Colonic mucosa (tissue), 4 donors: ENCODE results near the gene CELA1. TPM values are rescaled to one million over a fixed set of nuclear protein-coding genes. Genes with fewer than 3 reads are reported as not detected.
"Not testable (repeated sequence)": the region's sequence is repeated elsewhere in the genome, so short reads cannot be mapped to it uniquely, and the experiment has no call there.

Experiments used
- DNase-seq: peaks from one replicate; pipeline ENCODE4 v3.0.0-alpha.2; 2020
- H3K27ac ChIP-seq: fragments of 200-600 bp; one replicate; pipeline ENCODE4 v1.8.0; 2021
- H3K27me3 ChIP-seq: fragments of 200-600 bp; one replicate; pipeline ENCODE4 v1.8.0; 2021
- H3K36me3 ChIP-seq: fragments of 200-600 bp; one replicate; pipeline ENCODE4 v1.8.0; 2021
- H3K4me1 ChIP-seq: fragments of 200-600 bp; one replicate; pipeline ENCODE4 v1.8.0; 2021; ENCODE audit warnings: mild to moderate bottlenecking
- H3K4me3 ChIP-seq: fragments of 200-600 bp; one replicate; pipeline ENCODE4 v1.8.0; 2021
- H3K9ac ChIP-seq, 2 donors: one replicate each; pipeline ENCODE4 v1.7.0; 2013; ENCODE audit warnings: control low read depth in 2 of 2, low read depth in 2 of 2, low read length in 2 of 2
- H3K9me3 ChIP-seq: fragments of 200-600 bp; one replicate; pipeline ENCODE4 v1.8.0; 2021
- CTCF ChIP-seq: fragments of 200-600 bp; IDR thresholded peaks from one replicate; pipeline ENCODE4 v1.8.0; 2022; ENCODE audit warnings: antibody characterized with exemption, mild to moderate bottlenecking
- intact Hi-C: fragments of 100-400 bp; cut with DNase I; formaldehyde crosslinking; loops from one replicate; pipeline ENCODE4 v1.14.1; 2022
- total RNA-seq, 2 donors: library from RNA; stranded (reverse); fragmentation: NEBNext Ultra II Directional in 1 of 2; extraction: Animal tissue kit (Norgen Biotek cat#: 25700) in 1 of 2; gene quantifications; one replicate each; pipeline ENCODE4 v1.2.1, GENCODE V29; 2021
- donor health status: healthy.
- donor health status: DM: no; HTN: no; CAD: no.
- donor health status: DM: no; HTN: no; CAD: no.

Gene CELA1
- total RNA-seq, 2 donors from 2014 or later = not detected

DNA sequence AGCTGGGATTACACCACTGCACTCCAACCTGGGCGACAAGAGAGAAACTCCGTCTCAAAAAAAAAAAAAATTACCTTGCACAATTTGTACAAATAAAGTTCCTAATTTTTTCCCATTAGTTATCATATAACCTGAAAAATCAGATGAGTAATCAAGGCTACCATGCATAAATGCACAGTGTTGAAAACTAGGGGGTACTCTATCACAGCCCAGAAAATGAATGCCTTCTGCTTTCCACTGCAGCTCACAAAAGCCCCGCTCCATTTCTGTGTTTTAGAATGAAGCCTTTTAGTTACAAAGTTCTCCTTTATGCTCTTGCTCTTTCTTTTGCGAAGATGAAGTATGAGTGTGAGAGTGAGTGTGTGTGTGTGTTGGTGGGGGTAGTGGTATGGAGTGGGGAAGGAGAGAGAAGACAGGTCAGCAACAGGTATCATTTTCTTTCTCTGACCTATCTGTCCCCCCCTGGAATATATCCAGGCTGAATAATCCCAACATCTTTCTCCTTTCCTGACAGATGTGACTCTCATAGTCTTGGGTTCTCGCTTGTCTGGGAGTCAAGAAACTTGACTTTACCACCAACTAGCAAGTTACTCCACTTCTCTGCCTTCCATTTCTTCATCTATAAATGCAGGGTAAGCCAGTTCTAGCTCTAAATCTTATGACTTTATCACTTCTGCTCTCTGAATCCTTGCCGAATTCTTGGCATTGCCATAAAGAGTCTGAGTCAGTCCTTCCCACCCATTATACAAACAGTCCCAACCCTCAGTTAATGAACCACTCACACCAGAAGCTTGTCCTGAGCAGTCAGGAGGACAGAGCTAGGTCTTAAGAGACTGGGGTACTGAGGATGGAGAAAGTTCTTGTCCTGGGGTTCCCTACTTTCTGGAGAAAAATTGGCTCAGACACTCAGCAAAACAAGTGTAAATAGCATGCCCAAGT, 38.6 kb downstream of the CELA1 start:
- H3K4me3 ChIP-seq = no peak overlapping the region
- H3K9me3 ChIP-seq = no peaks in the 10 kb centered on the region
- no peaks in the 10 kb centered on the region for H3K27me3 ChIP-seq
- DNase-seq = peak; percentile 72
- peaks cover 4% of the 10 kb centered on the region for H3K4me1 ChIP-seq
- peak overlapping the region; percentile 85 for H3K27ac ChIP-seq
- no peak for TF ChIP-seq CTCF
- H3K36me3 ChIP-seq = no peaks in the 10 kb centered on the region
- intact Hi-C loops = no loop called here
- peak overlapping the region in 1 of 2 donors; percentile 30 for H3K9ac ChIP-seq

DNA sequence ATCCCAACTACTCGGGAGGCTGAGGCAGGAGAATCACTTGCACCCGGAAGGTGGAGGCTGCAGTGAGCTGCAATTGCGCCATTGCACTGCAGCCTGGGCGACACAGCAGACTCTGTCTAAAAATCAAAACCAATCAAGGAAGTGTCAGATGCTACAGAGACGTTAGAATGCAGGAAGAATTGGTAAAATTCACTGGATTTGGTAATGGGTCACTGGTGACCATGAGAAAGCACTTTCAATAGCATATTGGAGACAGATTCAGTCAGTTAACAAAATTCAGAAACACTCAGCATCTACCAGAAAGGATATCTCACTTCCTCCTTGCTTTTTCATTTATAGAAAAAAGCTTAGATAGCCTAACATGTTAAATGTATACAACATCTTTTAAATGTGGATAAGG, 40.0 kb downstream of the CELA1 start:
- H3K4me3 ChIP-seq = no peak overlapping the region
- intact Hi-C loops = no loop called here
- no peak for DNase-seq
- no peaks in the 10 kb centered on the region for H3K36me3 ChIP-seq
- H3K9me3 ChIP-seq = no peaks in the 10 kb centered on the region
- peaks cover 4% of the 10 kb centered on the region for H3K4me1 ChIP-seq
- no peak overlapping the region for H3K9ac ChIP-seq
- H3K27me3 ChIP-seq = no peaks in the 10 kb centered on the region
- no peak overlapping the region for H3K27ac ChIP-seq
- no peak for TF ChIP-seq CTCF

DNA sequence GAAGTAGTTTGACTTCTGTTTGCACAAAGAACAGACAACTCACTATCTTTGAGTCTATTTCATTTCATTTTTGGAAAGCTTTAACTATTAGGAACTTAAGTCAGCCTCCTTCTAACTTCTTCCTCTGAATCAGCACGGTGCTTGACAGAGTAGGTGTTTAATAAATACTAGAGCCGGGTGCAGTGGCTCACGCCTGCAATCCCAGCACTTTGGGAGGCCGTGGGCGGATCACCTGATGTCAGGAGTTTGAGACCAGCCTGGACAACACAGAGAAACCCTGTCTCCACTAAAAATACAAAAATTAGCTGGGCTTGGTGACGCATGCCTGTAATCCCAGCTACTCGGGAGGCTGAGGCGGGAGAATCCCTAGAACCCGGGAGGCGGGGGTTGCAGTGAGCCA, 45.7 kb downstream of the CELA1 start:
- H3K36me3 ChIP-seq, H3K27me3 ChIP-seq, H3K27ac ChIP-seq, H3K4me3 ChIP-seq, H3K9ac ChIP-seq, H3K4me1 ChIP-seq, DNase-seq, intact Hi-C loops, H3K9me3 ChIP-seq: not testable (repeated sequence)

GRCh38 chr12:51295651-51296050, 50.8 kb downstream of the CELA1 start:
- Histone ChIP-seq H3K4me1 (no peaks in the 10 kb centered on the region), H3K9ac (no peak overlapping the region), H3K36me3 (no peaks in the 10 kb centered on the region), H3K27me3 (no peaks in the 10 kb centered on the region), H3K9me3 (no peaks in the 10 kb centered on the region), H3K4me3 (no peak overlapping the region), H3K27ac (no peak overlapping the region)
- intact Hi-C loops = no loop called here
- DNase-seq = no peak
- TF ChIP-seq CTCF = no peak

- H3K9me3 ChIP-seq, DNase-seq, H3K4me1 ChIP-seq, H3K9ac ChIP-seq, H3K27ac ChIP-seq, H3K36me3 ChIP-seq, H3K27me3 ChIP-seq, intact Hi-C loops, H3K4me3 ChIP-seq: not testable (repeated sequence)
These were observed 52.4 kb downstream of the CELA1 start for GRCh38 chr12:51294097-51294496.

DNA sequence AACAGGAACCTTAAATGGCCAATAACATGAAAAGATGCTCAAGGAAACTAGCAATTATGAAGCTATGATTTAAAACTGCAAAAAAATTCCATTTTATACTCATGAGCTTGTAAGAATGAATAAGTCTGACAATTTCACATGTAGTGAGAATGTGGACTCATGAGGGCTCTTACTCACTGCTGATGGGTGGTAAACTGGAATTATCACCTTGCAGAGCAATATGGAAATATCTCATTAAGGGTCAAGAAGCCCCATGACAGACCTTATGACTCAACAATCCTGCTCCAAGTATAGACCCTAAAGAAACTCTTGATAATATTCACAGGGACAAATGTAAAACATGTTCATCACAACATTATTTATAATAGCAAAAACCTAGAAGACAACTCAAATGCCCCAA, 52.8 kb downstream of the CELA1 start:
- Histone ChIP-seq H3K36me3 (no peaks in the 10 kb centered on the region), H3K4me1 (no peaks in the 10 kb centered on the region), H3K27me3 (no peaks in the 10 kb centered on the region), H3K9ac (no peak overlapping the region), H3K4me3 (no peak overlapping the region), H3K9me3 (no peaks in the 10 kb centered on the region), H3K27ac (no peak overlapping the region)
- intact Hi-C loops = no loop called here
- TF ChIP-seq CTCF = no peak
- no peak for DNase-seq
